Muscle of leg (tissue), 11 donors: ENCODE measurements around the gene YIPF4. TPM values are rescaled to one million over a fixed set of nuclear protein-coding genes. Genes with fewer than 3 reads are reported as not detected.
A peak's percentile ranks its signal among the peaks of the same experiment; 100 is the strongest.
"Not testable (repeated sequence)": the region's sequence is repeated elsewhere in the genome, so short reads cannot be mapped to it uniquely, and the experiment has no call there.

Experiments
- DNase-seq: peaks from one replicate; pipeline ENCODE4 v3.0.0; 2013
- H3K27ac ChIP-seq: one replicate; pipeline ENCODE4 v1.5.1; 2013; ENCODE audit warnings: mild to moderate bottlenecking, low read length, control low read depth
- H3K27me3 ChIP-seq: one replicate; pipeline ENCODE4 v1.6.1; 2013; ENCODE audit warnings: low read length; ENCODE audit not compliant: control insufficient read depth, insufficient read depth
- H3K36me3 ChIP-seq: one replicate; pipeline ENCODE4 v1.6.1; 2013; ENCODE audit warnings: low read length; ENCODE audit not compliant: control insufficient read depth, insufficient read depth
- H3K4me1 ChIP-seq: one replicate; pipeline ENCODE4 v1.6.1; 2013; ENCODE audit warnings: low read length; ENCODE audit not compliant: control insufficient read depth, insufficient read depth
- H3K4me3 ChIP-seq: one replicate; pipeline ENCODE4 v1.5.1; 2013; ENCODE audit warnings: low read length, control low read depth
- H3K9me3 ChIP-seq: replicated peaks from 2 replicates; pipeline ENCODE4 v1.6.1; 2013; ENCODE audit warnings: low read depth, low read length; ENCODE audit not compliant: control insufficient read depth
- WGBS: methylation state at CpG from one replicate; pipeline ENCODE4 v1.1.5; 2013; ENCODE audit warnings: missing lambda C conversion rate; ENCODE audit not compliant: insufficient coverage; 5-methylcytosine and 5-hydroxymethylcytosine counted together
- polyA plus RNA-seq, 8 donors: library from polyadenylated mRNA; unstranded; fragments of 120-200 nt; gene quantifications; one replicate each; pipeline versions ENCODE4 v1.2.1 to v1.2.3, GENCODE V29; 2013; ENCODE audit warnings: inconsistent platforms in 1 of 8, low replicate concordance in 1 of 8; ENCODE audit not compliant: insufficient read length in 8 of 8, insufficient read depth in 1 of 8
- total RNA-seq: library from RNA; stranded (reverse); fragments of 120-200 nt; gene quantifications from one replicate; pipeline ENCODE4 v1.2.4, GENCODE V29; 2013

YIPF4 gene
- total and polyA plus RNA-seq, 9 donors: 33.4 to 48.4 (median 37.7) TPM

DNA sequence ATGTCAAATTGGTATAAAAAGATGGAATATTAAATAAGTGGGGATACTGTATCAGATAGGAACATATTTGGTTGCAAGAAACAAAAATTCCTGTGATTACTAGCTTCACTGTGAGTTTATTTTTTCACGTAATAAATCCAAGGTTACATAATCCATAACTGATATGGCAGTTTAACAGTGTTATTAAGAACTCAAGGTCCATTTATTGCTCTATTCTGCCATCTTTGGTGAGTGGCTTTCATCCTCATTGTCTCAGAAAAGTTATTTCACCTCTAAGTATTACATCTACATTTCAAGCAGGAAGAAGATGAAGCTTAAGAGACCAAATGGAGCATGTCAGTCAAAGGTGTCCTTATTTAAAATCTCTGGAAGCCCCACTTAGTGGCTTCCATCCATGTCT is 37.2 kb downstream of the YIPF4 start:
- WGBS: no CpG with 5 or more reads among the region's 1 CpG
- Histone ChIP-seq H3K9me3 (no peaks in the 10 kb centered on the region), H3K4me1 (no peaks in the 10 kb centered on the region), H3K36me3 (peaks cover 2% of the 10 kb centered on the region), H3K27ac (no peak overlapping the region), H3K4me3 (no peak overlapping the region), H3K27me3 (no peaks in the 10 kb centered on the region)
- no peak for DNase-seq

- not testable (repeated sequence) for H3K4me3 ChIP-seq, DNase-seq, H3K4me1 ChIP-seq, H3K27ac ChIP-seq, H3K27me3 ChIP-seq, H3K9me3 ChIP-seq, H3K36me3 ChIP-seq
- WGBS: no CpG with 5 or more reads among the region's 1 CpG
Measured at GRCh38 chr2:32328679-32329078, 51.0 kb downstream of the YIPF4 start.

DNA sequence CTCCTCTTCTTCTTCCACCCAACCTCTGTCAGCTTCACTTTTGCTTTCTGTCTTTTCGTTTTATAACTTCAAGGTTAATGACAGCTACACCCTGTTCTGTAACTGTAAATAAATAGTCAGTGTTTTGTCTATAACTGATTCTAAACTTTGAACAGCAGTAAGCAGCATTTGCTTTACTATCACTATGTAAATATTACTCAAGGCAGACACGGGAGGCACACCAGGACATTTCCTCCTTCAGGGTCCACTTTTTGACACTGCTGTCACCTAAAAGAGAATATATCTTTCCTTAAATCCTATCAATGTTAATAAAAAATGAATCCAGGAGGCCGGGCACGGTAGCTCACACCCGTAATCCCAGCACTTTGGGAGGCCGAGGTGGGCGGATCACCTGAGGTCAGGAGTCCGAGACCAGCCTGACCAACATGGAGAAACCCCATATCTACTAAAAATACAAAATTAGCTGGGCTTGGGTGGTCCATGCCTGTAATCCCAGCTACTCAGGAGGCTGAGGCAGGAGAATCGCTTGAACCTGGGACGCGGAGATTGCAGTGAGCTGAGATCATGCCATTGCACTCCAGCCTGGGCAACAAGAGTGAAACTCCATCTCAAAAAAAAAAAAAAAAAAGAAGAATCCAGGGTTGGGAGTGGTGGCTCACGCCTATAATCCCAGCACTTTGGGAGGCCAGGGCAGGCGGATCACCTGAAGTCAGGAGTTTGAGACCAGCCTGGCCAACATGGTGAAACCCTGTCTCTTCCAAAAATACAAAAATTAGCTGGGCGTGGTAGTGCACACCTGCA is 51.7 kb downstream of the YIPF4 start:
- not testable (repeated sequence) for H3K27ac ChIP-seq, H3K4me3 ChIP-seq, H3K36me3 ChIP-seq, H3K4me1 ChIP-seq, H3K27me3 ChIP-seq, DNase-seq, H3K9me3 ChIP-seq
- 89% methylated on average over 3 of the region's 14 CpGs for WGBS

DNA sequence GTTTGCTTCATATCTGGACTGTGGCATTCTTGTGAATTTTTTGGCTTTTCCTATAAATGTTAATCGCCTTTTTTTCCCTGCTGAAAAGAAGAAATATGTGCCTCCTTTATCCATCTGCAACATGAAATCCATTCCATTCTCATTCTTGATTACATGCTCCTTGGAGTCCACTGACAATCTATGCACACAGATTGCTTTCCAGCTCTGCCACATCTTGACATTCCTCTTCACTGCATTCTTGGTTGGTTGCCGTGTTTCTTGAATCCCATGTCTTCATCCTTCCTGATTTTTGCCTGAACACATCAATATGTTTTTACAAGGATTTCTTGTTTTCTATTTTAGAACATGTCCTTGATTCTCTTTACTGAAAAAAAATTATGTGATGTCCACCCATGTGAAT is 52.4 kb downstream of the YIPF4 start:
- Histone ChIP-seq H3K27ac (no peak overlapping the region), H3K36me3 (no peaks in the 10 kb centered on the region), H3K4me3 (no peak overlapping the region), H3K27me3 (no peaks in the 10 kb centered on the region), H3K9me3 (no peaks in the 10 kb centered on the region), H3K4me1 (no peaks in the 10 kb centered on the region)
- DNase-seq: peak; percentile 11
- 89% methylated on average over 1 of the region's 2 CpGs for WGBS

DNA sequence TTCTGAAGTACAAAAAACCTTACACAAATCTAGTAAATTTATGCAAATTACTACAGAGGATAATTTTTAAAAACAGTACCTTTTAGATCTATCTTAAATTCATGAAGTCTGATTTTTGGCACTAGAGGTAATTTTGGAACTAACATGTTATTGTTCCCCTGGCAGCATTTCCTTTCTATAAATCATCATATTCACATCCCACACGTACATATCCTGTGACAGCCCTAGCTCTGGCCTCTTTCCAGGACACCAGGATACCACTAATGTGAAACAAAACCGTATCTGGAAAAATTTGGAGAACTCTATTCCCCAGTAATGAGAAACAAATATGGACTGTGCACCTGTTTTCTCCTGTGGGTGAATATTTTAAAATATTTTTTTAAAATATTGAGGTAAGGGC is 65.1 kb downstream of the YIPF4 start:
- no peaks in the 10 kb centered on the region for H3K4me1 ChIP-seq
- peak; percentile 57 for DNase-seq
- H3K27me3 ChIP-seq: no peaks in the 10 kb centered on the region
- H3K9me3 ChIP-seq: no peaks in the 10 kb centered on the region
- WGBS: no CpG with 5 or more reads among the region's 2 CpGs
- H3K27ac ChIP-seq: peak overlapping the region; percentile 25
- H3K4me3 ChIP-seq: no peak overlapping the region
- H3K36me3 ChIP-seq: no peaks in the 10 kb centered on the region

DNA sequence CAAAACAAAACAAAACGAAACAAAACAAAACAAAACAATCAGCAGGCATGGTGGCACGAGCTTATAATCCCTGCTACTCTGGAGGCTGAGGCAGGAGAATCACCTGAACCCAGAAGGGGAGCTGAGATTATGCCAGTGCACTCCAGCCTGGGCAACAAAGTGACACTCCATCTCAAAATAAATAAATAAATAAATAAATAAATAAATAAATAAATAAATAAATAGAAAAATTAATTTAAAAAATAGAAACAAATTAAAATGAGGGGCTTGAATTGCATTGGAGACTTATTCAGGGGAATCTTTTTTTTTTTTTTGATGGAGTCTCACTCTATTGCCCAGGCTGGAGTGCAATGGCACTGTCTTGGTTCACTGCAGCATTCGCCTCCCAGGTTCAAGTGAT is 73.1 kb downstream of the YIPF4 start:
- H3K9me3 ChIP-seq, DNase-seq, H3K4me1 ChIP-seq, H3K36me3 ChIP-seq, H3K4me3 ChIP-seq, H3K27me3 ChIP-seq, H3K27ac ChIP-seq: not testable (repeated sequence)
- WGBS: 100% methylated on average over 1 of the region's 3 CpGs

GRCh38 chr2:32355976-32356680 is 78.4 kb downstream of the YIPF4 start:
- no peaks in the 10 kb centered on the region for H3K9me3 ChIP-seq
- no peak for DNase-seq
- 0% methylated on average over 5 of the region's 10 CpGs for WGBS
- peak overlapping the region; percentile 95 for H3K4me3 ChIP-seq
- H3K4me1 ChIP-seq: peaks cover 4% of the 10 kb centered on the region
- H3K27ac ChIP-seq: peak overlapping the region; percentile 97
- H3K36me3 ChIP-seq: no peaks in the 10 kb centered on the region
- H3K27me3 ChIP-seq: no peaks in the 10 kb centered on the region

GRCh38 chr2:32356681-32357317 is 79.1 kb downstream of the YIPF4 start, which contains the start of gene BIRC6:
TSS of gene BIRC6 (plus strand) at chr2:32357023. CDS start at chr2:32357162, 139 bp downstream.
- Histone ChIP-seq H3K27ac (peak within 1 kb of the TSS; percentile 97), H3K27me3 (no peaks in the 10 kb centered on the region), H3K4me3 (peak within 1 kb of the TSS; percentile 95), H3K36me3 (no peaks in the 10 kb centered on the region), H3K9me3 (no peaks in the 10 kb centered on the region), H3K4me1 (peaks cover 4% of the 10 kb centered on the region)
- WGBS: 0% methylated on average over 66 of the region's 76 CpGs
- peak; percentile 99 for DNase-seq

GRCh38 chr2:32357318-32358110 is 79.8 kb downstream of the YIPF4 start:
- DNase-seq: peak; percentile 55
- Histone ChIP-seq H3K36me3 (no peaks in the 10 kb centered on the region), H3K9me3 (no peaks in the 10 kb centered on the region), H3K4me1 (peaks cover 4% of the 10 kb centered on the region), H3K27ac (peak overlapping the region; percentile 97), H3K4me3 (peak overlapping the region; percentile 95), H3K27me3 (no peaks in the 10 kb centered on the region)
- under 1% methylated on average over 52 of the region's 65 CpGs for WGBS
